IPS-18a (cell line): ENCODE results near the gene TMEM183A.

ENCODE experiments used
- H3K27ac ChIP-seq: one replicate; pipeline ENCODE4 v1.5.1; 2013; ENCODE audit warnings: low read length
- H3K27me3 ChIP-seq: one replicate; pipeline ENCODE4 v1.6.1; 2013; ENCODE audit warnings: mild to moderate bottlenecking, low read length; ENCODE audit not compliant: control insufficient read depth, insufficient read depth
- H3K36me3 ChIP-seq: one replicate; pipeline ENCODE4 v1.6.1; 2013; ENCODE audit warnings: low read depth, low read length; ENCODE audit not compliant: control insufficient read depth
- H3K4me1 ChIP-seq: one replicate; pipeline ENCODE4 v1.6.1; 2013; ENCODE audit warnings: low read depth, low read length; ENCODE audit not compliant: control insufficient read depth
- H3K4me3 ChIP-seq: one replicate; pipeline ENCODE4 v1.5.1; 2013; ENCODE audit warnings: low read length
- H3K9ac ChIP-seq: one replicate; pipeline ENCODE4 v1.6.1; 2013; ENCODE audit warnings: mild to moderate bottlenecking, low read length, moderate library complexity
- H3K9me3 ChIP-seq: one replicate; pipeline ENCODE4 v1.6.1; 2013; ENCODE audit warnings: low read depth, low read length; ENCODE audit not compliant: control insufficient read depth

TMEM183A gene

GRCh38 chr1:203065986-203066385 lies 58.8 kb downstream of the TMEM183A start:
- no peak overlapping the region for H3K27ac ChIP-seq
- no peaks in the 10 kb centered on the region for H3K36me3 ChIP-seq
- no peaks in the 10 kb centered on the region for H3K9me3 ChIP-seq
- no peak overlapping the region for H3K9ac ChIP-seq
- no peak overlapping the region for H3K4me3 ChIP-seq
- H3K27me3 ChIP-seq = no peaks in the 10 kb centered on the region
- H3K4me1 ChIP-seq = no peaks in the 10 kb centered on the region

- Histone ChIP-seq H3K4me1 (no peaks in the 10 kb centered on the region), H3K9ac (no peak overlapping the region), H3K9me3 (no peaks in the 10 kb centered on the region), H3K36me3 (no peaks in the 10 kb centered on the region), H3K4me3 (no peak overlapping the region), H3K27ac (no peak overlapping the region), H3K27me3 (no peaks in the 10 kb centered on the region)
These were observed 59.8 kb downstream of the TMEM183A start for GRCh38 chr1:203066965-203067364.

- peaks cover 10% of the 10 kb centered on the region for H3K27me3 ChIP-seq
- no peaks in the 10 kb centered on the region for H3K36me3 ChIP-seq
- no peak overlapping the region for H3K27ac ChIP-seq
- H3K4me3 ChIP-seq = no peak overlapping the region
- no peak overlapping the region for H3K9ac ChIP-seq
- no peaks in the 10 kb centered on the region for H3K4me1 ChIP-seq
- no peaks in the 10 kb centered on the region for H3K9me3 ChIP-seq
These were observed 62.0 kb downstream of the TMEM183A start for GRCh38 chr1:203069030-203069747.

- H3K9me3 ChIP-seq = no peaks in the 10 kb centered on the region
- no peak overlapping the region for H3K9ac ChIP-seq
- H3K27ac ChIP-seq = no peak overlapping the region
- H3K4me1 ChIP-seq = no peaks in the 10 kb centered on the region
- no peak overlapping the region for H3K4me3 ChIP-seq
- H3K36me3 ChIP-seq = no peaks in the 10 kb centered on the region
- H3K27me3 ChIP-seq = peaks cover 39% of the 10 kb centered on the region
These were observed 64.9 kb downstream of the TMEM183A start for GRCh38 chr1:203072002-203072602.

GRCh38 chr1:203072911-203073310 lies 65.7 kb downstream of the TMEM183A start:
- peaks cover 47% of the 10 kb centered on the region for H3K27me3 ChIP-seq
- H3K4me3 ChIP-seq = no peak overlapping the region
- no peaks in the 10 kb centered on the region for H3K4me1 ChIP-seq
- no peaks in the 10 kb centered on the region for H3K36me3 ChIP-seq
- no peak overlapping the region for H3K9ac ChIP-seq
- no peak overlapping the region for H3K27ac ChIP-seq
- no peaks in the 10 kb centered on the region for H3K9me3 ChIP-seq

- peaks cover 50% of the 10 kb centered on the region for H3K27me3 ChIP-seq
- H3K9me3 ChIP-seq = no peaks in the 10 kb centered on the region
- no peak overlapping the region for H3K27ac ChIP-seq
- H3K36me3 ChIP-seq = no peaks in the 10 kb centered on the region
- H3K4me3 ChIP-seq = no peak overlapping the region
- H3K4me1 ChIP-seq = no peaks in the 10 kb centered on the region
- H3K9ac ChIP-seq = no peak overlapping the region
These were observed 66.3 kb downstream of the TMEM183A start for GRCh38 chr1:203073469-203073868.
